ENCODE data around the gene LITAF. TPM values are rescaled to one million over a fixed set of nuclear protein-coding genes. Genes with fewer than 3 reads are reported as not detected.
"Not testable (repeated sequence)": the region's sequence is repeated elsewhere in the genome, so short reads cannot be mapped to it uniquely, and the experiment has no call there.

LITAF gene
- total RNA-seq, 2 experiments from 2014 or later, result 12.2 to 43.2 TPM

DNA sequence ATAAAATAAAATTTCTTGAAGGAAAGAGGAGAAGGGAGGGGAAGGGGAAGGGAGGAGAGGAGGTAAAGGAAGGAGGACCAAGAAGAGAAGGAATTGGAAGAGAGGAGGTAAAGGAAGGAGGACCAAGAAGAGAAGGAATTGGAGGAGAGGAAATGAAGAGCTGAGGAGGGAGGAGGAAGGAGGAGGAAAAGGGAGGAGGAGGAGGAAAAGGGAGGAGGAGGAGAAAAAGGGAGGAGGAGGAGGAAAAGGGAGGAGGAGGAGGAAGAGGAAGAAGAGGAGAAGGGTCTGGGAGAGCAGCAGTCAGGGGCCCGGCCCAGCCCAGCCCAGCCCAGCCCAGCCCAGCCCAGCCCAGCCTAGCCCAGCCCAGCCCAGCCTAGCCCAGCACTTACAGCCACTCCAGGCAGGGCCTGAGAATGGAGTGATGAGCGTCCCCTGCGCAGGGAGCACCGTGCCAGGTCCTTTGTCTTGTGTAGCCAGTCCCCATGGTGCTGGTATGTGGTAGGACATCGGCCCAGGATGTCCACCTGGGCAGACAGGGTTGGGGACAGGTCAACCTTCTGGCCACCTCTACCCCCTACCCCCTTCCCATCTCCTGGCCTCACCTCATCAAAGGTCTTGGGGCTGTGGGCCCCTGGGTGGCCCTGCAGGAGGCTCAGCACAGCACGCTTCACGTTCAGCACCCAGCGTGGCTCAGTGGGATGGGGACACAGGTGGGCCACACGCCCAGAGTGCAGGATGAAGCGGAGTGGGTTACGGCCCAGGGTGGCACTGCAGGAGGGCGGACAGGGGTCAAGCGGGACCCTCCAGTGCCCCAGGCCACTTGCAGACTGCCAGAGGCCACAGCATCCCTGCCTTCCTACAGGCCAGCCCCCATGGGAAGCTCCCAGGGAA is 70.9 kb downstream of the LITAF start:
- no peak overlapping the region for H3K4me2 ChIP-seq (ENCODE audit: low read length)
- no peaks in the 10 kb centered on the region for H3K4me1 ChIP-seq (ENCODE audit: insufficient read depth, low read length, poor library complexity, severe bottlenecking)
- no peak overlapping the region for H2AFZ ChIP-seq (ENCODE audit: low read length)
- no peaks in the 10 kb centered on the region for H3K79me2 ChIP-seq (ENCODE audit: insufficient read depth, low read depth, low read length)
- no TSS peak for BruUV-seq (replicated peaks)
- no peaks in the 10 kb centered on the region for H4K20me1 ChIP-seq (ENCODE audit: insufficient read depth, low read length)
- no peaks in the 10 kb centered on the region for H3K36me3 ChIP-seq (ENCODE audit: insufficient read depth, low read length)
- intact Hi-C loops (cut with micrococcal nuclease; ENCODE audit: unreplicated experiment), result no loop called here
- DNase-seq (ENCODE audit: low spot score), result no peak
- H3K9me2 ChIP-seq (ENCODE audit: insufficient read depth, low read length), result no peaks in the 10 kb centered on the region
- peaks cover 2% of the 10 kb centered on the region; the same call in 1 of the 2 replicates for H3K9me3 ChIP-seq (ENCODE audit: low read length)
- TF ChIP-seq, protein P1, sequence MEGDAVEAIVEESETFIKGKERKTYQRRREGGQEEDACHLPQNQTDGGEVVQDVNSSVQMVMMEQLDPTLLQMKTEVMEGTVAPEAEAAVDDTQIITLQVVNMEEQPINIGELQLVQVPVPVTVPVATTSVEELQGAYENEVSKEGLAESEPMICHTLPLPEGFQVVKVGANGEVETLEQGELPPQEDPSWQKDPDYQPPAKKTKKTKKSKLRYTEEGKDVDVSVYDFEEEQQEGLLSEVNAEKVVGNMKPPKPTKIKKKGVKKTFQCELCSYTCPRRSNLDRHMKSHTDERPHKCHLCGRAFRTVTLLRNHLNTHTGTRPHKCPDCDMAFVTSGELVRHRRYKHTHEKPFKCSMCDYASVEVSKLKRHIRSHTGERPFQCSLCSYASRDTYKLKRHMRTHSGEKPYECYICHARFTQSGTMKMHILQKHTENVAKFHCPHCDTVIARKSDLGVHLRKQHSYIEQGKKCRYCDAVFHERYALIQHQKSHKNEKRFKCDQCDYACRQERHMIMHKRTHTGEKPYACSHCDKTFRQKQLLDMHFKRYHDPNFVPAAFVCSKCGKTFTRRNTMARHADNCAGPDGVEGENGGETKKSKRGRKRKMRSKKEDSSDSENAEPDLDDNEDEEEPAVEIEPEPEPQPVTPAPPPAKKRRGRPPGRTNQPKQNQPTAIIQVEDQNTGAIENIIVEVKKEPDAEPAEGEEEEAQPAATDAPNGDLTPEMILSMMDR (conservative IDR thresholded peaks at IDR 0.05; ENCODE audit: low read length), result no peak
- TF ChIP-seq EZH2phosphoT487 (IDR thresholded peaks at IDR 0.05; ENCODE audit: borderline replicate concordance, low read depth, low read length), result no peak
- ChIA-PET CTCF (ENCODE audit: unreplicated experiment) (interaction anchor here (0.5 kb wide), 1 partner anchor 144 kb away, joined by 3 read pairs; no protein-coding TSS in a partner anchor), POLR2A (no interaction called here)
- H3K27ac ChIP-seq (ENCODE audit: low read depth, low read length, poor library complexity, severe bottlenecking), result no peak overlapping the region
- H3K4me3 ChIP-seq (ENCODE audit: low read depth, low read length, poor library complexity, severe bottlenecking), result no peak overlapping the region

DNA sequence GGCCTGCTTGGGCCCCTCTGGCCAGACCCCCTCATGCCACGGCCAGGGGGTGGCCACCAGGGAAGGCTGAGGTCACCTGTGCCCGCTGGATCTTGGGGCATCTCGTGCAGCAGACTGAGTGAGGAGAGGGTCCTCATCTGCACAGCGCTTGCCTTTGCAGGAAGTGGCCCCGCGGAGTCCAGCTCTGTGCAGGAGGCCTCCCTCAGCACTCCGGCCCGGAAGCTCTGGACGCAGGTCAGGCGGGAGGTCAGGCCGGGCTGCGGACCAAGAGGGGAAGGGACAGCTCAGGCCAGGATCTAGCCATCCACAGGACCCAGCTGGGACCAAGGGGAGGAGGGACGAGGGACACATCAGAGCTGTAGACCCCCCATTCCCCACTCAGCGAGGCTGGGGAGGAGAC is 72.4 kb downstream of the LITAF start:
- H3K4me3 ChIP-seq (ENCODE audit: low read depth, low read length, poor library complexity, severe bottlenecking), result no peak overlapping the region
- BruUV-seq (replicated peaks), result no TSS peak
- no peak overlapping the region for H2AFZ ChIP-seq (ENCODE audit: low read length)
- no peaks in the 10 kb centered on the region for H3K36me3 ChIP-seq (ENCODE audit: insufficient read depth, low read length)
- H3K27ac ChIP-seq (ENCODE audit: low read depth, low read length, poor library complexity, severe bottlenecking), result no peak overlapping the region
- POLR2A ChIA-PET, result interaction anchor here (0.8 kb wide), 1 partner anchor 12 kb away, joined by 3 read pairs; no protein-coding TSS in a partner anchor
- H4K20me1 ChIP-seq (ENCODE audit: insufficient read depth, low read length), result no peaks in the 10 kb centered on the region
- H3K79me2 ChIP-seq (ENCODE audit: insufficient read depth, low read depth, low read length), result no peaks in the 10 kb centered on the region
- no peak for DNase-seq (ENCODE audit: low spot score)
- H3K9me3 ChIP-seq (ENCODE audit: low read length), result no peaks in the 10 kb centered on the region
- TF ChIP-seq, protein P1 (conservative IDR thresholded peaks at IDR 0.05; ENCODE audit: low read length), result no peak
- no peak for TF ChIP-seq EZH2phosphoT487 (IDR thresholded peaks at IDR 0.05; ENCODE audit: borderline replicate concordance, low read depth, low read length)
- intact Hi-C loops (cut with micrococcal nuclease; ENCODE audit: unreplicated experiment), result no loop called here
- H3K4me1 ChIP-seq (ENCODE audit: insufficient read depth, low read length, poor library complexity, severe bottlenecking), result no peaks in the 10 kb centered on the region
- H3K4me2 ChIP-seq (ENCODE audit: low read length), result no peak overlapping the region
- CTCF ChIA-PET (ENCODE audit: unreplicated experiment), result no interaction called here
- H3K9me2 ChIP-seq (ENCODE audit: insufficient read depth, low read length), result no peaks in the 10 kb centered on the region

DNA sequence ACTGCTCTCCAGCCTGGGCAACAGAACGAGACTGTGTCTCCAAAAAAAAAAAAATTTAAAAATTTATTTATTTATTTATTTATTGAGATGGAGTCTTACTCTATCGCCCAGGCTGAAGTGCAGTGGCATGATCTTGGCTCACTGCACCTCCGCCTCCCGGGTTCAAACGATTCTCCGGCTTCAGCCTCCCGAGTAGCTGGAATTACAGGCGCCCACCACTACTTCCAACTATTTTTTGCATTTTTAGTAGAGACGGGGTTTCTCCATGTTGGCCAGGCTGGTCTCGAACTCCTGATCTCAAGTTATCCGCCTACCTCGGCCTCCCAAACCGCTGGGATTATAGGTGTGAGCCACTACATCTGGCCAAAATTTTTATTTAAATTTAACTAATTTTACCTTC is 73.4 kb downstream of the LITAF start:
- H3K27ac ChIP-seq (ENCODE audit: low read depth, low read length, poor library complexity, severe bottlenecking); BruUV-seq (replicated peaks); H3K4me2 ChIP-seq (ENCODE audit: low read length); H3K9me3 ChIP-seq (ENCODE audit: low read length); H3K79me2 ChIP-seq (ENCODE audit: insufficient read depth, low read depth, low read length); H3K36me3 ChIP-seq (ENCODE audit: insufficient read depth, low read length); DNase-seq (ENCODE audit: low spot score); CTCF ChIA-PET (ENCODE audit: unreplicated experiment); H3K4me1 ChIP-seq (ENCODE audit: insufficient read depth, low read length, poor library complexity, severe bottlenecking); POLR2A ChIA-PET; H2AFZ ChIP-seq (ENCODE audit: low read length); H3K4me3 ChIP-seq (ENCODE audit: low read depth, low read length, poor library complexity, severe bottlenecking); intact Hi-C loops (cut with micrococcal nuclease; ENCODE audit: unreplicated experiment); H3K9me2 ChIP-seq (ENCODE audit: insufficient read depth, low read length); H4K20me1 ChIP-seq (ENCODE audit: insufficient read depth, low read length): not testable (repeated sequence)
